Measurements from ENCODE around the gene NBPF6.
"Not testable (repeated sequence)": the region's sequence is repeated elsewhere in the genome, so short reads cannot be mapped to it uniquely, and the experiment has no call there.

NBPF6 gene

GRCh38 chr1:108478429-108479015, 28.4 kb downstream of the NBPF6 start:
- no peak overlapping the region for H3K4me3 ChIP-seq (replicated peaks; ENCODE audit: low read depth, low read length)
- TF ChIP-seq, protein P1, sequence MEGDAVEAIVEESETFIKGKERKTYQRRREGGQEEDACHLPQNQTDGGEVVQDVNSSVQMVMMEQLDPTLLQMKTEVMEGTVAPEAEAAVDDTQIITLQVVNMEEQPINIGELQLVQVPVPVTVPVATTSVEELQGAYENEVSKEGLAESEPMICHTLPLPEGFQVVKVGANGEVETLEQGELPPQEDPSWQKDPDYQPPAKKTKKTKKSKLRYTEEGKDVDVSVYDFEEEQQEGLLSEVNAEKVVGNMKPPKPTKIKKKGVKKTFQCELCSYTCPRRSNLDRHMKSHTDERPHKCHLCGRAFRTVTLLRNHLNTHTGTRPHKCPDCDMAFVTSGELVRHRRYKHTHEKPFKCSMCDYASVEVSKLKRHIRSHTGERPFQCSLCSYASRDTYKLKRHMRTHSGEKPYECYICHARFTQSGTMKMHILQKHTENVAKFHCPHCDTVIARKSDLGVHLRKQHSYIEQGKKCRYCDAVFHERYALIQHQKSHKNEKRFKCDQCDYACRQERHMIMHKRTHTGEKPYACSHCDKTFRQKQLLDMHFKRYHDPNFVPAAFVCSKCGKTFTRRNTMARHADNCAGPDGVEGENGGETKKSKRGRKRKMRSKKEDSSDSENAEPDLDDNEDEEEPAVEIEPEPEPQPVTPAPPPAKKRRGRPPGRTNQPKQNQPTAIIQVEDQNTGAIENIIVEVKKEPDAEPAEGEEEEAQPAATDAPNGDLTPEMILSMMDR (IDR thresholded peaks at IDR 0.05; ENCODE audit: low read depth, low read length, missing control alignments), result no peak
- no peak for DNase-seq (ENCODE audit: extremely low read depth, low read depth)

DNA sequence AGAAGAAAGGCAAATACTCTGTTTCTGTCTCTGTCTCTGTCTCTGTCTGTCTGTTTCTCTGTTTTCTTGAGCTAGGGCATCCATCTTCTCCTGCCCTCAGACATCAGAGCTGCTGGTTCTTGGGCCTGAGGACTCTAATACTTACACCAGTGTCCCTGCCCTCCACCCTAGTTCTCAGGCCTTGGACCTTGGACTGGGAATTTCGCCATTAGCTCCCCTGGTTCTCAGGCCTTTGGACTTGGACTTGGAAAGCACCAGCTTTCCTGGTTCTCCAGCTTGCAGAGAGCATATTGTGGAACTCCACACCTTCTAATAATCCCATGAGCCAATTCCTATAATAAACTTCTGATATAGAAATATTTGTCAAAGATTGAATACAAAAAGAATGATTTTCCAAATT, 32.6 kb downstream of the NBPF6 start:
- no peak overlapping the region for H3K4me3 ChIP-seq (replicated peaks; ENCODE audit: low read depth, low read length)
- TF ChIP-seq, protein P1 (IDR thresholded peaks at IDR 0.05; ENCODE audit: low read depth, low read length, missing control alignments), result no peak
- no peak for DNase-seq (ENCODE audit: extremely low read depth, low read depth)

DNA sequence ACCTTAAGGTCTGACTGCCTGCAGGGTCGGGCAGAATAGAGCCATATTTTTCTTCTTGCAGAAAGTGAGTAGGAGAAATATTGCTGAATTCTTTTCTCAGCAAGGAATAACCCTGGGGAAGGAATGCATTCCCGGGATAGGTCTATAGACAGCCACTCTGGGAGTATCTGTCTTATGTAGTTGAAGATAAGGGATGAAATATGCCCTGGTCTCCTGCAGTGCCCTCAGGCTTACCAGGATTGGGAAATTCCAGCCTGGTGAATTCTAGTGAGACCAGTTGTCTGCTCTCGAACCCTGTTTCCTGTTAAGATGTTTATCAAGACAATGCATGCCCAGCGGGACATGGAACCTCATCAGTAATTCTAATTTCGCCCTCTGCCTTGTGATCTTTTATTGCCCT, 35.8 kb downstream of the NBPF6 start:
- H3K4me3 ChIP-seq (replicated peaks; ENCODE audit: low read depth, low read length); DNase-seq (ENCODE audit: extremely low read depth, low read depth): not testable (repeated sequence)

GRCh38 chr1:108486707-108487106, 36.6 kb downstream of the NBPF6 start:
- not testable (repeated sequence) for DNase-seq (ENCODE audit: extremely low read depth, low read depth); H3K4me3 ChIP-seq (replicated peaks; ENCODE audit: low read depth, low read length)

GRCh38 chr1:108495008-108495407, 44.9 kb downstream of the NBPF6 start:
- not testable (repeated sequence) for H3K4me3 ChIP-seq (replicated peaks; ENCODE audit: low read depth, low read length); DNase-seq (ENCODE audit: extremely low read depth, low read depth)

- not testable (repeated sequence) for H3K4me3 ChIP-seq (replicated peaks; ENCODE audit: low read depth, low read length)
Observed at GRCh38 chr1:108496856-108497255, 46.7 kb downstream of the NBPF6 start.

GRCh38 chr1:108502138-108502537, 52.0 kb downstream of the NBPF6 start:
- no peak overlapping the region for H3K4me3 ChIP-seq (replicated peaks; ENCODE audit: low read depth, low read length)
- DNase-seq (ENCODE audit: extremely low read depth, low read depth), result no peak
- TF ChIP-seq, protein P1 (IDR thresholded peaks at IDR 0.05; ENCODE audit: low read depth, low read length, missing control alignments), result no peak

More at GRCh38 chr1:108496856-108497255, 46.7 kb downstream of the NBPF6 start:
- not testable (repeated sequence) for DNase-seq (ENCODE audit: extremely low read depth, low read depth)

DNA sequence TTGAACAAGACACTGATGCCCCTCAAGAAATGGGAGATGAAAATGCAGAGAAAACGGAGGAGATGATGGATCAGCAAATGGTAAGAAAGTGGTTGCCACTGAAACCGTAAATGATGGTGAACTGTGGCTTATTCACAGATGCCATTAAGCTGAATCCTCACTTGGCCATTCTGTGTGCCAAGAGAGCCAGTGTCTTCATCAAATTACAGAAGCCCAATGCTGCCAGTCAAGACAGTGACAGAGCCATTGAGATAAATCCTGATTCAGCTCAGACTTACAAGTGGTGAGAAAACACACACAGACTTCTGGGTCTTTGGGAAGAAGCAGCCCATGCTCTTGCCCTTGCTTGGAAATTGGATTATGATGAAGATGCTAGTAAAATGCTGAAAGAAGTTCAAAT, 52.5 kb downstream of the NBPF6 start:
- TF ChIP-seq, protein P1 (IDR thresholded peaks at IDR 0.05; ENCODE audit: low read depth, low read length, missing control alignments), result no peak
- no peak overlapping the region for H3K4me3 ChIP-seq (replicated peaks; ENCODE audit: low read depth, low read length)
- no peak for DNase-seq (ENCODE audit: extremely low read depth, low read depth)

- TF ChIP-seq, protein P1 (IDR thresholded peaks at IDR 0.05; ENCODE audit: low read depth, low read length, missing control alignments), result no peak
- DNase-seq (ENCODE audit: extremely low read depth, low read depth), result peak; percentile 46
- no peak overlapping the region for H3K4me3 ChIP-seq (replicated peaks; ENCODE audit: low read depth, low read length)
Observed at GRCh38 chr1:108503062-108503733, 53.1 kb downstream of the NBPF6 start.
